H1 (cell line): ENCODE measurements around the gene APOL5. TPM values are rescaled to one million over a fixed set of nuclear protein-coding genes. Genes with fewer than 3 reads are reported as not detected.

Experiments used
- CTCF ChIA-PET: fragments of 300-600 bp; sonication (Branson Sonifier 250); formaldehyde crosslinking; loops from one replicate; lab custom pipeline; 2021; ENCODE audit not compliant: partially characterized antibody; lab: Charles Lee
- POLR2A ChIA-PET: fragments of 300-600 bp; sonication (Branson Sonifier 250); formaldehyde crosslinking; loops from one replicate; lab custom pipeline; 2021; ENCODE audit warnings: inconsistent platforms; ENCODE audit not compliant: partially characterized antibody; lab: Charles Lee
- DNase-seq, 2 experiments: peaks; one replicate each; pipeline versions ENCODE4 v3.0.0 to v3.0.0-alpha.2; 2010 to 2022; ENCODE audit warnings: low spot score in 2 of 2, low read depth in 1 of 2, mixed read lengths in 1 of 2
- FAIRE-seq: peaks from 2 replicates; lab custom pipeline; 2011; peaks lifted over from hg19 to GRCh38; lab: Jason Lieb, UNC
- H2AFZ ChIP-seq: 2 replicates; pipeline ENCODE4 v1.8.1; 2012; ENCODE audit warnings: low read length, inconsistent platforms
- H2AK5ac ChIP-seq: 2 replicates; pipeline ENCODE4 v1.6.1; 2013; ENCODE audit warnings: low read depth, low read length
- H2BK120ac ChIP-seq: replicated peaks from 2 replicates; pipeline ENCODE3; 2013; ENCODE audit warnings: low read depth, low read length, inconsistent platforms
- H2BK12ac ChIP-seq: 2 replicates; pipeline ENCODE4 v1.6.1; 2013; ENCODE audit warnings: low read depth, low read length
- H2BK15ac ChIP-seq: 2 replicates; pipeline ENCODE4 v1.6.1; 2013; ENCODE audit warnings: low read length
- H2BK20ac ChIP-seq: 2 replicates; pipeline ENCODE4 v1.6.1; 2013; ENCODE audit warnings: low read length
- H2BK5ac ChIP-seq: 2 replicates; pipeline ENCODE4 v1.6.1; 2013; ENCODE audit warnings: low read depth, low read length
- H3K14ac ChIP-seq: 2 replicates; pipeline ENCODE4 v1.6.1; 2013; ENCODE audit warnings: inconsistent platforms; ENCODE audit not compliant: insufficient read length
- H3K18ac ChIP-seq: 2 replicates; pipeline ENCODE4 v1.6.1; 2013; ENCODE audit warnings: low read length; ENCODE audit errors: extremely low read depth
- H3K23ac ChIP-seq: 2 replicates; pipeline ENCODE4 v1.6.1; 2013; ENCODE audit warnings: inconsistent platforms; ENCODE audit not compliant: insufficient read length
- H3K23me2 ChIP-seq: 2 replicates; pipeline ENCODE4 v1.6.1; 2013; ENCODE audit warnings: low read depth, low read length
- H3K27ac ChIP-seq: 2 replicates; pipeline ENCODE4 v1.6.1; 2011; ENCODE audit warnings: low read depth, low read length, inconsistent platforms
- H3K27me3 ChIP-seq, 4 experiments: replicated peaks in 1 of 4; 1 replicate in 1 of 4; 2 replicates in 3 of 4; pipeline versions ENCODE4 v1.6.1 to v1.8.1; 2011 to 2013; ENCODE audit warnings: low read length in 3 of 4, mild to moderate bottlenecking in 3 of 4, inconsistent platforms in 2 of 4, mixed read lengths in 2 of 4, moderate library complexity in 1 of 4; ENCODE audit not compliant: control insufficient read depth in 3 of 4, insufficient read depth in 3 of 4; ENCODE audit errors: extremely low read depth in 1 of 4
- H3K36me3 ChIP-seq, 4 experiments: 2 replicates each; pipeline versions ENCODE4 v1.6.1 to v1.8.1; 2011 to 2013; ENCODE audit warnings: mild to moderate bottlenecking in 4 of 4, low read length in 3 of 4, moderate library complexity in 2 of 4, control low read depth in 1 of 4, inconsistent platforms in 1 of 4; ENCODE audit not compliant: insufficient read depth in 4 of 4, control insufficient read depth in 2 of 4
- H3K4ac ChIP-seq: replicated peaks from 2 replicates; pipeline ENCODE3; 2013; ENCODE audit warnings: low read length, low read depth, mixed read lengths, inconsistent platforms; ENCODE audit not compliant: insufficient read length
- H3K4me1 ChIP-seq, 4 experiments: replicated peaks in 1 of 4; 1 replicate in 1 of 4; 2 replicates in 3 of 4; pipeline versions ENCODE4 v1.6.1 to v1.8.1; 2011 to 2013; ENCODE audit warnings: low read length in 3 of 4, inconsistent platforms in 2 of 4, mixed read lengths in 1 of 4; ENCODE audit not compliant: insufficient read depth in 4 of 4, control insufficient read depth in 3 of 4
- H3K4me2 ChIP-seq, 2 experiments: 2 replicates each; pipeline versions ENCODE4 v1.6.1 to v1.8.1; 2011 to 2013; ENCODE audit warnings: low read depth in 2 of 2, low read length in 2 of 2, control low read depth in 1 of 2, inconsistent platforms in 1 of 2, mild to moderate bottlenecking in 1 of 2; ENCODE audit not compliant: insufficient read depth in 1 of 2
- H3K4me3 ChIP-seq, 4 experiments: fragments of 200-600, 300-600 bp in 1 of 4; sonication (generic), shearing (Covaris generic), sonication (Bioruptor Twin) in 1 of 4; 2 replicates each; pipeline versions ENCODE4 v1.5.1 to v1.8.1; 2011 to 2016; ENCODE audit warnings: low read length in 4 of 4, low read depth in 3 of 4, control low read depth in 2 of 4, inconsistent platforms in 2 of 4, mild to moderate bottlenecking in 2 of 4, mixed read lengths in 1 of 4, moderate library complexity in 1 of 4; ENCODE audit not compliant: insufficient read depth in 2 of 4; ENCODE audit errors: extremely low read depth in 1 of 4
- H3K56ac ChIP-seq: replicated peaks from 2 replicates; pipeline ENCODE3; 2013; ENCODE audit warnings: low read depth, mild to moderate bottlenecking, mixed read lengths, low read length, inconsistent platforms; ENCODE audit not compliant: insufficient read length
- H3K79me1 ChIP-seq: 2 replicates; pipeline ENCODE4 v1.6.1; 2013; ENCODE audit warnings: low read depth, low read length, control low read depth
- H3K79me2 ChIP-seq, 2 experiments: 2 replicates each; pipeline versions ENCODE4 v1.6.1 to v1.8.1; 2012 to 2013; ENCODE audit warnings: low read length in 2 of 2, mild to moderate bottlenecking in 2 of 2, inconsistent platforms in 1 of 2; ENCODE audit not compliant: insufficient read depth in 2 of 2, control insufficient read depth in 1 of 2
- H3K9ac ChIP-seq, 4 experiments: replicated peaks in 1 of 4; 1 replicate in 1 of 4; 2 replicates in 3 of 4; pipeline versions ENCODE4 v1.6.1 to v1.8.1; 2011 to 2013; ENCODE audit warnings: low read depth in 3 of 4, low read length in 3 of 4, control low read depth in 2 of 4, mild to moderate bottlenecking in 2 of 4, moderate library complexity in 2 of 4, inconsistent platforms in 1 of 4; ENCODE audit errors: extremely low read depth in 1 of 4
- H3K9me3 ChIP-seq, 2 experiments: 2 replicates each; pipeline versions ENCODE4 v1.6.1 to v1.8.1; 2012 to 2013; ENCODE audit warnings: mild to moderate bottlenecking in 2 of 2, moderate library complexity in 2 of 2, control low read depth in 1 of 2, inconsistent platforms in 1 of 2, low read depth in 1 of 2, low read length in 1 of 2, mixed read lengths in 1 of 2; ENCODE audit not compliant: insufficient read depth in 2 of 2
- H4K20me1 ChIP-seq, 2 experiments: replicated peaks in 1 of 2; 2 replicates each; pipeline versions ENCODE3 to v1.8.1; 2011 to 2013; ENCODE audit warnings: inconsistent platforms in 2 of 2, low read length in 2 of 2, mild to moderate bottlenecking in 1 of 2; ENCODE audit not compliant: insufficient read depth in 2 of 2, control insufficient read depth in 1 of 2
- H4K5ac ChIP-seq: 2 replicates; pipeline ENCODE4 v1.6.1; 2013; ENCODE audit warnings: low read length, low read depth, mixed read lengths, inconsistent platforms; ENCODE audit not compliant: insufficient read length
- H4K8ac ChIP-seq: 2 replicates; pipeline ENCODE4 v1.8.0; 2013; ENCODE audit warnings: mild to moderate bottlenecking, moderate library complexity, low read length, inconsistent platforms; ENCODE audit not compliant: insufficient read depth; ENCODE audit errors: extremely low read depth
- H4K91ac ChIP-seq: replicated peaks from 2 replicates; pipeline ENCODE3; 2013; ENCODE audit warnings: low read length, mixed read lengths, inconsistent platforms; ENCODE audit not compliant: insufficient read length
- EP300 ChIP-seq, 2 experiments: IDR thresholded peaks; 1 replicate in 1 of 2; 2 replicates in 1 of 2; pipeline ENCODE4 v1.6.1; 2011 to 2012; ENCODE audit warnings: low read depth in 2 of 2, low read length in 2 of 2, mild to moderate bottlenecking in 2 of 2, borderline replicate concordance in 1 of 2, inconsistent platforms in 1 of 2, moderate library complexity in 1 of 2
- NRF1 ChIP-seq: IDR thresholded peaks from 2 replicates; pipeline ENCODE4 v1.6.1; 2011; ENCODE audit warnings: mild to moderate bottlenecking, low read depth, low read length, improper control_type of control experiment
- TAF1 ChIP-seq: IDR thresholded peaks from 2 replicates; pipeline ENCODE4 v1.6.1; 2011; ENCODE audit warnings: mild to moderate bottlenecking, low read depth, low read length
- WGBS, 2 experiments: shearing (Covaris generic) in 1 of 2; methylation state at CpG; one replicate each; pipeline versions ENCODE4 v1.1.6 to v1.1.7; 2013 to 2015; ENCODE audit warnings: low lambda C conversion rate in 2 of 2, mixed read lengths in 2 of 2, inconsistent platforms in 1 of 2, low coverage in 1 of 2, missing lambda C conversion rate in 1 of 2; ENCODE audit not compliant: insufficient replicate concordance in 2 of 2, insufficient coverage in 1 of 2, insufficient read length in 1 of 2; ENCODE audit errors: extremely low coverage in 1 of 2, missing lambda C conversion rate in 1 of 2; 5-methylcytosine and 5-hydroxymethylcytosine counted together
- polyA plus RNA-seq, 7 experiments: library from polyadenylated mRNA; depleted of rRNA in 3 of 7; stranded (reverse) in 5 of 7; unstranded in 2 of 7; fragments of >200 nt in 5 of 7; fragments of 200-250 nt in 2 of 7; gene quantifications; 1 replicate in 5 of 7; 2 replicates in 1 of 7; 4 replicates in 1 of 7; pipeline versions ENCODE4 v1.2.1 to v1.2.3, GENCODE V29; 2011 to 2013; ENCODE audit warnings: missing spikeins in 2 of 7, mixed read lengths in 2 of 7
- total RNA-seq: library from RNA; stranded (reverse); fragmentation: NEBNext Ultra II Directional; extraction: Animal tissue kit (Norgen Biotek cat#: 25700); gene quantifications from 2 replicates; pipeline ENCODE4 v1.2.1, GENCODE V29; 2021
- TF ChIP-seq, protein P1 (sequence below): IDR thresholded peaks from 2 replicates; pipeline ENCODE4 v1.6.1; 2011; ENCODE audit warnings: low read depth, mild to moderate bottlenecking, low read length; ENCODE audit not compliant: insufficient read depth

APOL5 gene
- total and polyA plus RNA-seq, 2 of the 8 experiments (the other 6 are each of a cell fraction or from before 2014, with no cell fraction given): not detected

DNA sequence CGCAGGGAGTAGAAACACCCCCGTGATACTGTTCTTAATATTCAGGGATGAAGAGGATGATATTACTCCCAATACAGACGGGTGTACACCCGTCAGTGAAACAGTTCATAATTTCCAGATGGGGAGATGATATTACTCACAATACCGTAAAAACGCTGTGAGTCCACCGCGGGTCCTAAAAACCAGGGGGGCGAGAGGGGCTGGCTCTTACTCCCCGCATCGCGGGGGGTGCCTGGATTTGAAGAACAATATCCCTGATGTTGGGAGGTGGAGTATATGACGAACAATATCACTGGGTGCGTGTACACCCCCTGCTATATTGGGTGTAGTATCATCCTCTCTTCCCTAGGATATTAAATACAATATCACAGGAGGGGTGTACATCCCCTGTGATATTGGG, 20.5 kb upstream of the APOL5 start:
- POLR2A ChIA-PET: no interaction called here
- Histone ChIP-seq H2BK5ac (no peak overlapping the region), H4K91ac (no peak overlapping the region), H3K27ac (no peak overlapping the region), H2BK120ac (no peak overlapping the region), H3K4me2 (no peak overlapping the region), H3K56ac (no peak overlapping the region), H3K23me2 (no peaks in the 10 kb centered on the region), H3K4me3 (no peak overlapping the region), H3K79me1 (no peaks in the 10 kb centered on the region), H4K8ac (no peak overlapping the region), H4K5ac (no peak overlapping the region), H3K27me3 (no peaks in the 10 kb centered on the region), H3K14ac (no peak overlapping the region), H3K9ac (no peak overlapping the region), H3K9me3 (no peaks in the 10 kb centered on the region), H3K79me2 (no peaks in the 10 kb centered on the region), H2BK20ac (no peak overlapping the region), H3K4ac (no peak overlapping the region), H3K18ac (no peak overlapping the region), H2BK12ac (no peak overlapping the region), H2AFZ (no peak overlapping the region), H3K4me1 (no peaks in the 10 kb centered on the region), H4K20me1 (no peaks in the 10 kb centered on the region), H2AK5ac (no peak overlapping the region), H3K23ac (no peak overlapping the region), H2BK15ac (no peak overlapping the region), H3K36me3 (no peaks in the 10 kb centered on the region)
- WGBS, 2 experiments: 91% methylated on average over 14 of the region's 14 CpGs; no CpG with 5 or more reads in 1 of the 2 experiments
- FAIRE-seq (no peak), DNase-seq (no peak)
- CTCF ChIA-PET: no interaction called here
- TF ChIP-seq, protein P1, sequence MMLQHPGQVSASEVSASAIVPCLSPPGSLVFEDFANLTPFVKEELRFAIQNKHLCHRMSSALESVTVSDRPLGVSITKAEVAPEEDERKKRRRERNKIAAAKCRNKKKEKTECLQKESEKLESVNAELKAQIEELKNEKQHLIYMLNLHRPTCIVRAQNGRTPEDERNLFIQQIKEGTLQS: no peak
- TF ChIP-seq EP300 (IDR thresholded peaks at IDR 0.05; ENCODE audit: borderline replicate concordance in 1 of 2, low read depth in 2 of 2, low read length in 2 of 2): no peak
- TF ChIP-seq NRF1: no peak
- no peak for TF ChIP-seq TAF1
